HS-5 (cell line): ENCODE results near the gene HARS2.
"Not testable (repeated sequence)": the region's sequence is repeated elsewhere in the genome, so short reads cannot be mapped to it uniquely, and the experiment has no call there.

Experiments
- DNase-seq: peaks from one replicate; pipeline ENCODE4 v3.0.0-alpha.2; 2012; ENCODE audit warnings: low read depth

The HARS2 gene

DNA sequence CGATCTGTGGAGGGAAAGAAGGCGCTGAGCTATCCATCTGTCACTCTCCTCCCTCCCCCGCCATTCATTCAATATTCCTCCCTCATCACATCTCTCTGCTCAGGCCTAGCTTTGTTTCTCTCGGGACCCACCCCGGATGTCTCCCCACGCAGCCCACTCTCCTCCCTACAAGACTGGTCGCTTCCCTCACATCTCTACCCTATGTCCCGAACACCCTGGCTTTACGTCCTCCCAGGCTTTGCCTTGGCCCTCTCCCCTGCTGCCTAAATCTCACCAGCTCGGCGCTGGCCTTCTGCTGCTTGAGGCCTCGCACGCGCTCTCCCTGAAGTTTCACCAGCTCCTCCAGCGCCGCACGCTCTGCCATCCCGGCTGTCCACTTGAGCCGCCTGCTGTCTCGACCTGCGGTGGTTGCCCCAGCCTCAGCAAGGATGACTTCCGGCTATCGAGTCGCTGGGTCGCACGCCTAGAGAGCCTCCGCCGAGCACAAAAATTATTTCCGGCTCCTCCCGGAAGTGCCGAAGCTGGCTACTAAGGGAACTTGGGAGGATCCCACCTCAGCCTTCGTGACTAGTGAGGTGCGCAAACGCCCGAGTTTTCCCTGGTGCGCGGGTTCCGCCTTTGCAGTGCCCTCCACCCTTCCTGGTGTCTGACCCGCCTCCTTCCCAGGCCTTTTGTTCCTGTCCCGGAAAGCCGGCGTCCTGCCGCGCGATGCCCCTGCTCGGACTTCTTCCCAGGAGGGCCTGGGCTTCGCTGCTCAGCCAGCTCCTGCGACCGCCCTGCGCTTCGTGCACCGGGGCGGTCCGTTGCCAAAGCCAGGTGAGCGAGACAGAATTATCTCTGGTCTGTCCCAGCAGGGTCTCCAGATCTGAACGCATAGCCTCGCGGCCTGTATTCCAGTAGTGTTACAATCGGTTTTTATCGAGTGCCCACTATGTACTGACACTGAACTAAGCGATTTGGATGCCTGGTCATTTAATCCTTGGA, at the start of gene HARS2, which contains the start of gene HARS1:
TSS of gene HARS2 (plus strand) at position 515 of the 984 bp plus-strand sequence. CDS start at position 709, 194 bp downstream.
TSS of gene HARS1 (minus strand) at position 430 of the 984 bp plus-strand sequence. CDS start at position 364, 66 bp downstream.
- DNase-seq = peak; percentile 91

DNA sequence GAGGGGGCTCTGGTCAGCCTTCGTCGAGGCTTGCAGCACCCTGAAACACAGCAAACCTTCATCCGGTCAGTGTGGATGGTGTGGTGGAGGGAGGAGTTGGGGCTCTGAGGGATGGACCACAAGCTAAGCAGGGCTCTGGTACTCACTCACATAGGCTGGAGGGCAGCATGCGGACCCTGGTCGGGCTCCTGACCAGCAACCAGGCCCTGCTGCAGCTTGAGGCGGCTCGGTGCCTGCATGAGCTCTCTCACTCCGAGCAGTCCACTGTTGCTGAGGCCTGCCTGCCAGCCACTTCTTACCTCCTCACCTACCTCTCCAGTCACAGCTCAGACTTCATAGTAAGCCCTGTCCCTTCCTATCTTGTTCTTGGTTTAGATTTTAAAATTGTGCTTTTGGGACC, 49.5 kb upstream of the HARS2 start:
- no peak for DNase-seq

DNA sequence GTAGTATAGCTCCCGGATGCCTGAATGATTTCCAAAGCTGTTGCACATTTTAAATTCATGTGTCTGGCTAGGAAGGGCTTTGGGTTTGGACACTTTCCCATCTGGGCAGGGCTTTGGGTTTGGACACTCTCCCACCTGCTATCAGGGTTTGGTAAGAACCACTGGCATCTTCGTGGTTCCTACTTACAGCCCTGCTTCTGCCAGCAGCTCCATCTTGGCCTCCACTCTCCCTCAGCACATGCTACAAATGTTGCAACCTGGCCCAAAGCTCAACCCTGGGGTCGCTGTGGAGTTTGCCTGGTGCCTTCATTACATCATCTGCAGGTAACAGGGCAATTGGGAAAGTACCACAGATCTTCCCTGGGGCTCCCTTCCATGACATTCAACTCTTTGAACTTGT, 48.5 kb upstream of the HARS2 start:
- DNase-seq = no peak

DNA sequence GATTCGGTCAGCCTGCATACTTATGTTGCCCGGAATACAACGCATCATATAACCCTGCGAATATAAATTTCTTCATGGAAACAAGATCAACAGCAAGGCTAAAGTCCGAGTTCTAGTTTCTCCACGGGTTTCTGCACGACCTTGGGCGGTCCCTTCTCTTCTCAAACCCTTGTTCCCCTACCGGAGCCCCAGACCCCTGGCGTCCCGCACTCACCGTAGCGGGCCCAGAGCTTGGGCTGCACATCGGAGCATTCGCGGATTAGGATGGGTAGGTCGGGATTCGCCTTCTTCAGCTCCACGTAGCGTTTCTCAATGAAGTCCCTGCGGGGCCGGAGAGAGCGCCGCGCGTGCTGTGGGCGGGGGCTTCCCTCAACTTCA, 44.2 kb upstream of the HARS2 start:
- DNase-seq = no peak

DNA sequence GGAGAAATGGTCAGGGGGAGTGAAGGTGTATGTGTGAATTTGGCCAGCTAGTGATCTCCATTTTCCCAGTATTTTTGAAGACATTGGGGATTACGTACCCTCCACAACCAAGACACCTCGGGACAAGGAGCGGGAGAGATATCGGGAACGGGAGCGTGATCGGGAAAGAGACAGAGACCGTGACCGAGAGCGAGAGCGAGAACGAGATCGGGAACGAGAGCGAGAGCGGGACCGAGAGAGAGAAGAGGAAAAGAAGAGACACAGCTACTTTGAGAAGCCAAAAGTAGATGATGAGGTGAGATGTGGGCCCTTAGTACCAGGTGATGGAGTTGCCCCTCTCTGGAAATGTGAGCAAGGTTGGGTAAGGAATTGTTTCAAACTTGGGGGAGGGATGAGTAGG, 32.4 kb upstream of the HARS2 start:
- DNase-seq = no peak

- not testable (repeated sequence) for DNase-seq
Measured at GRCh38 chr5:140660371-140660770, 30.9 kb upstream of the HARS2 start.

DNA sequence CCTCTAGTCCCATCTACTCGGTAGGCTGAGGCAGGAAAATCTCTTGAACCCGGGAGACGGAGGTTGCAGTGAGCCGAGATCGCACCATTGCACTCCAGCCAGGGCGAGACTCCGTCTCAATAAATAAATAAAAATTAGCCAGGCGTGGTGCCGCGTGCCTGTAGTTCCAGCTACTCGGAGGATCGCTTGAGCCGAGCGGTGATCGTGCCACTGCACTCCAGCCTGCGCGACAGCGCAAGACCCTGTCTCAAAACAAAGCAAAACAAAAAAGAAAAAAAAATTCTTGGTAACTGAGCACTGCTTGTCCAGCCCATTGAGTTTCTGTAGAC, 27.3 kb upstream of the HARS2 start:
- no peak for DNase-seq

DNA sequence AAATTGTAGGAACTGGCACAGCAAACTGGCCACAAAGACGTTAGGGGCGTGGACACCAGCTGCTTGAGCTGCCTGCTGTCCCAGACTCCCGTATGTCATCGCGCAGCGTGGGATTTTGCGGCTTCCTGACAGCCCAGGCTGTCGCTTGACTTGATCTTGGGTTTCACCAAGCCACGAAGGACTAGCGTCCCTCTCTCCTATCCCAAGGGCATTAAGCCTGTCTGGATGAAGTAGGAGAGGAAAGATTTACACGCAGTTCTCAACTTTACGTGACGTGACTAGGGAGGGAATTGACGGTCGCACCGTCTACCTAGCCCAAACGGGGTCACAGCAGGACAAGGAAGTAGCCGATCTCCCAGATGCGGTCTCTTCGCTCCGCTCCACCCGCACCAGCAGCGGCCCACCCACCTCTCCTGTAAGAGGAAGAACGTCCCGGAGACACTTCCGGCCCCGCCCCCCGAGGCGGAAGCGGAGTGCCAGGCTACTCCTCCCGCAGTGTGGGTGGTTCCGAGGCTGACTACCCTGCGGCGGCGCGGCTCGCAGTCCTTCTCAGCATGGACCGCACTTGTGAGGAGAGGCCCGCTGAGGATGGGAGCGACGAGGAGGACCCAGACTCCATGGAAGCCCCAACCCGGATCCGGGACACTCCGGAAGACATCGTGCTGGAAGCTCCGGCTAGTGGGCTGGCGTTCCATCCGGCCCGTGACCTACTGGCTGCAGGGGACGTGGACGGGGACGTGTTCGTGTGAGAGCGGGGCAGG, 26.7 kb upstream of the HARS2 start, which contains the start of gene WDR55:
TSS of gene WDR55 (plus strand) at position 546 of the 761 bp plus-strand sequence. CDS start at position 555, 9 bp downstream.
- DNase-seq = peak; percentile 78

DNA sequence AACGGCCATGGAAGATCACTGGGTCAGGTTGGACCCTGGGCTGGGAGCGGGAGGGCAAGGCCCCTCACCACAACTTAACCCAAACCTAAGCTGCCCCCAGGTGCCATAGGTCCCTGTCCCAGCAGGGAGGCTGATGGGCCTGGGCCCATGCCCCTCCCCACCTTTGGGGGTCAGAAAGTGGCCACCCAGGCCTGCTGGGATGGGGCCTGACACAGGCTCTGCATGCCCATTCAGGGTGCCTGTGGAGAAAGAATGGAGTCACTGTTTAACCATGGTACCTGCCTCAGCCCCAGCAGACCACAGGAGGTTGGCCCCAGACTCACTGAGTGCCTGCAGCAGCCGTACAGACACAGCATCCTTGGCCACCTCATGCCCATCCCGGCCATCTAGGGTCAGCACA, 20.2 kb upstream of the HARS2 start:
- DNase-seq = not testable (repeated sequence)

DNA sequence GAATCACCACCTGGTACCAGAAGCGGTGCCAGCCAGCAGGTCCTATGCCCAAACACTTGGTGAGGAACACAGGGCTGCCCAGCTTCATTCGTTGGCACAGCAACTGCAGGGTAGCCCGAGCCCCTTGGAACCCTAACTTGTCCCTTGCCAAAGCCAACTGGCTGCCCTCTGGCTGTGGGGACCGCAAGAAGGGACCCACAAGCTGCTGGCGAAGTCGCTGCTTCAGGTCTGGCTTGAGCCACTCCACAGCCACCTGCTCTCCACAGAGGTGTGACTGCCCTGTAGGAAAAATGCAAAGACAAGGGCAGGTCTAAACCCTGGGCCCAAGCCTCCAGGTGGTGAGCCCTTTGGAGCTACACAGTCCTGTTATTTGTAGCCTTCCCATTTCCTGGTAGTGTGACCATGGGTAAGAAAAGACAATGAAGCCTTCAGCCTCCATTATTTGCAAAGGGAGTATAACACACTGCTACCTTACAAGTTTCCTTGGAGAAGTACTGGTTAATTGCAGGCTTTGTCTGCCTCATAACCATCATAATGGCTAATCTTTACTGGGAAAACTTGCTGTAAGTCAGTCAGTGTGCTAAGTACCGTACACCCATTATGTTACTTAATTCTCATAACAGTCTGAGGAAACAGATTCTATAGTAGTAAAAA, 19.7 kb upstream of the HARS2 start:
- DNase-seq = no peak

GRCh38 chr5:140672455-140673186, 18.6 kb upstream of the HARS2 start:
- no peak for DNase-seq

DNA sequence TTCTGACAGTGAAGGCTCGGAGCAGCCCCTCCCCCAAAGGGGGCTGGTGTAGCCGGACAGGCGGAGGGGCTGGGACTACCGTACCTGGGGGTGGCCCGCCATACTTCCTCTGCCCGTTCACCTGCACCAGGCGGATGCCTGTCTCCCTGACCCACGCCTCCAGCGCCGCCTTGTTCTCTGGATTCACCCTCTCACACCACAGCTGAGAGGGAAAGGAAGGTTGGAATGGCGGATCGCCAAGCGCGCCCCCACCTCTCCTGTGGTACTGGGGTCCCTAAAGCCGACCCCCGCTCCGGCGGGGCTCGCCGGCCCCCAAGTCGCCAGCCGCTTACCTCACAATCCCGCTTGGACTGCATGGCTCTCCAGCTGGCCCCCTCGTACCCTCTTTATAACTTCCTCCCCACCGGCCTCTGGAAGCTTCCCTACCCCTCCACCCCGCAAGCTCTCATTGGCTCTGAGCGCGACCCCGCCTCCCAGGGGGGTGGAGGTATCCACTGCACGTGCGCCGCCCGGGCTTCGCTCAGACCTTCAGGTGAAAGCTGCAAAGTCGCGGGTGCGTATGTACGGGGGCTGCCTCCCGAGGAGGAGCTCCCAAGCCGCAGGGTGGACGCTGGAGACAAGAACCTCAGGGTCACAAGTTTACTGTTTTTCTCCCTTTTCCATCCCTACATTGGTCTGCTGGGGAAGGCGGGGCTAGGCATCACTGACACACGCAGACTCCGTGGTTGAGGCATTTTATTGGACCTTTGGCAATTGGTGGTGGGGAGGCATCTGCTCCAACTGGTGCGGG, 17.9 kb upstream of the HARS2 start, which contains the start of gene DND1:
TSS of gene DND1 (minus strand) at position 390 of the 790 bp plus-strand sequence. CDS start at position 356, 34 bp downstream.
- DNase-seq = no peak

DNA sequence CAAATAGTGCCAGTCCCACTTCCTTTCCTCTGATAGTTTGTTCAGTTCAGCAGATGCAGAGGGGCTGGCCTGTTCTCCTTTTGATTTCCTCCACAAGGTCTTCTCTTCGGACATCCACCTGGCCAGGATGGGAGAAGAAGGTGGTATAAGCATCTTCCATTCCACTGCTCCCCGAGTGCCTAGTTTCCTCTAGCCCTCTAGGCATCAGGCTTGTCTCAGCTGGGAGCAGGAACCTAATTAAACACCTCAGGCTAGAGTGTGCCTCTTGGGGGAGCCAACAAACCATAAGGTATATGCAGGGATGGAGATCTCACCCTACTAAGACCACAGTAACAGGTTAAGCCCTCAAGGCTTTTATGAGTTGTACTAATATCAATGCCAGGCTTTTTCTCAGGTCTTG, 17.0 kb upstream of the HARS2 start:
- DNase-seq = no peak

GRCh38 chr5:140674629-140675028, 16.6 kb upstream of the HARS2 start:
- no peak for DNase-seq

- DNase-seq = no peak
Measured at GRCh38 chr5:140677947-140678346, 13.3 kb upstream of the HARS2 start.

DNA sequence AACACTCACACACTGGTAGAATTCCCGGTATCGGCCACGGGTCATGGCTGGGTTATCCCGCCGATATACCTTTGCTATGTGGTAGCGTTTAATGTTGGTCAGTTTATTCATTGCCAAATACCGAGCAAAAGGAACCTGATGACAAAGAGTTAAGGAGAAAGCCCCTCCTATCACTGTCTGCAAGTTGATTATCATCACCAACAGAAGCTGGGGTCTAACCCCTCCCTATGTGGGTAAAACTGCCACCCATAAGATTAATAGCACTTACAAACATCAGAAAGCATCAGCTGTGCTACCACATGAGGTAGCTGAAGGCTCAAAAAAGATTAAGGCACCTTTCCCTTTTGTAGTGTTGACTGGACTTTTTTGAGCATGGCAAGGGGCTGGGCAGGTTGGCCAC, 12.3 kb upstream of the HARS2 start:
- no peak for DNase-seq

DNA sequence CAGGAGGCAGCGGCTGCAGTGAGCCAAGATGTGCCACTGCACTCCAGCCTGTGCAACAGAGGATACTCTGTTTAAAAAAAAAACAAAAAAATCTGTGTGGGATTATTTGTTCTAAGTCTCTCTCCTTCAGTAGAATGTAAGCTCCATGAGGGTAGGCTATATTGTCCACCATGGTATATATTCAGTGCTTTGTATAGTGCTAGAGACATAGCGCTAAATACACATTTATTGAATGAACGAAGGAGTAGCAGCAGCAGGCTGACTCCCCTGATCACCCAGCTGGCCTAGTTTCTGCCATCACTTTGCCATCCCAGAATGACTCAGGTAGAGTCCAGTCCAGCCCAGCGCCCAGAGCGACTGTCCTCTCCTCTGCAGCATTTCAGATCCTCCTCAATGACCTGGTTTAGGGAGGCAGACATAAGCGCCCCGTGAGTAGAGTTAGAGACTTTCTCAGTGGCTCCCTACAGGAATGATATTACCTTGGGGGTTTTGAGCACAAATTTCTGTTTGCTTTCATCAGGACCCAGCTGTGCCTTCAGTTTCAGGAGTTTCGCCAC, 801 bp upstream of the HARS2 start:
- DNase-seq = no peak

DNA sequence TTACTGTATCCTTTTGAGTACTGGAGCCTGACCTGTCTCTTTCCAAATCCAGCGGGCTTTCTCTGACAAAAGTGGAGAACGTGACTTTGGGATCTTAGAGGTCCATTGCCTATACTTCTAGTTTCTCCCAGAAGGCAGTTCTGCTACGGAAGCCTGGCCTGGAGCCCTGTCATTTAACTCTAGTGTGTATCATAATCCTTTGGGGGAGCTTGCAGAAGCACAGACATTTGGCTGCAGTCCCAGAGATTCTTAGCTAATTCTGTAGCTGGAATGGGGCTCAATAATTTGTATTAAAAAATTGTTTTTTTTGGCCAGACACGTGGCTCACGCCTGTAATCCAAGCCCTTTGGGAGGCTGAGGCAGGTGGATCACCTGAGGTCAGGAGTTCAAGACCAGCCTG, 3.0 kb downstream of the HARS2 start:
- no peak for DNase-seq

GRCh38 chr5:140696891-140697492, 5.7 kb downstream of the HARS2 start:
- DNase-seq = no peak
